Muscle layer of colon (tissue), 2 donors: ENCODE data around the gene MYT1.
"Not testable (repeated sequence)": the region's sequence is repeated elsewhere in the genome, so short reads cannot be mapped to it uniquely, and the experiment has no call there.

Source experiments
- H3K27ac ChIP-seq: one replicate; pipeline ENCODE4 v1.7.0; 2013; ENCODE audit warnings: low read depth, mild to moderate bottlenecking, low read length, moderate library complexity
- H3K27me3 ChIP-seq, 2 donors: one replicate each; pipeline ENCODE4 v1.7.0; 2013; ENCODE audit warnings: low read length in 2 of 2, mild to moderate bottlenecking in 2 of 2; ENCODE audit not compliant: insufficient read depth in 2 of 2, control insufficient read depth in 1 of 2
- H3K36me3 ChIP-seq: one replicate; pipeline ENCODE4 v1.7.0; 2013; ENCODE audit warnings: mild to moderate bottlenecking, low read length; ENCODE audit not compliant: insufficient read depth
- H3K4me1 ChIP-seq: one replicate; pipeline ENCODE4 v1.7.0; 2013; ENCODE audit warnings: mild to moderate bottlenecking, low read length; ENCODE audit not compliant: insufficient read depth
- H3K4me3 ChIP-seq, 2 donors: one replicate each; pipeline ENCODE4 v1.7.0; 2013; ENCODE audit warnings: low read length in 2 of 2, low read depth in 1 of 2, mild to moderate bottlenecking in 1 of 2, moderate library complexity in 1 of 2
- H3K9ac ChIP-seq: one replicate; pipeline ENCODE4 v1.7.0; 2013; ENCODE audit warnings: low read length
- H3K9me3 ChIP-seq: one replicate; pipeline ENCODE4 v1.7.0; 2013; ENCODE audit warnings: mild to moderate bottlenecking, low read length
- donor health status: abdominal sarcoma.
- donor health status: Adenocarcinoma of cecum.

The MYT1 gene

GRCh38 chr20:64234291-64234791 is 70.1 kb downstream of the MYT1 start:
- Histone ChIP-seq H3K27me3 (no peaks in the 10 kb centered on the region), H3K4me1 (no peaks in the 10 kb centered on the region), H3K9ac (no peak overlapping the region), H3K36me3 (no peaks in the 10 kb centered on the region), H3K27ac (no peak overlapping the region), H3K4me3 (no peak overlapping the region), H3K9me3 (no peaks in the 10 kb centered on the region)

GRCh38 chr20:64234921-64235565 is 70.8 kb downstream of the MYT1 start:
- H3K27me3 ChIP-seq, H3K9ac ChIP-seq, H3K27ac ChIP-seq, H3K9me3 ChIP-seq, H3K36me3 ChIP-seq, H3K4me3 ChIP-seq, H3K4me1 ChIP-seq: not testable (repeated sequence)

GRCh38 chr20:64236137-64237088 is 72.2 kb downstream of the MYT1 start:
- no peak overlapping the region for H3K4me3 ChIP-seq
- H3K27ac ChIP-seq: no peak overlapping the region
- no peaks in the 10 kb centered on the region for H3K9me3 ChIP-seq
- no peaks in the 10 kb centered on the region for H3K27me3 ChIP-seq
- H3K4me1 ChIP-seq: no peaks in the 10 kb centered on the region
- H3K36me3 ChIP-seq: no peaks in the 10 kb centered on the region
- no peak overlapping the region for H3K9ac ChIP-seq

GRCh38 chr20:64237316-64237715 is 73.1 kb downstream of the MYT1 start:
- Histone ChIP-seq H3K27ac (no peak overlapping the region), H3K4me1 (no peaks in the 10 kb centered on the region), H3K4me3 (no peak overlapping the region), H3K36me3 (no peaks in the 10 kb centered on the region), H3K27me3 (no peaks in the 10 kb centered on the region), H3K9me3 (no peaks in the 10 kb centered on the region), H3K9ac (no peak overlapping the region)

GRCh38 chr20:64238115-64238825 is 74.0 kb downstream of the MYT1 start:
- Histone ChIP-seq H3K4me3 (no peak overlapping the region), H3K4me1 (no peaks in the 10 kb centered on the region), H3K27me3 (no peaks in the 10 kb centered on the region), H3K9ac (no peak overlapping the region), H3K27ac (no peak overlapping the region), H3K36me3 (no peaks in the 10 kb centered on the region), H3K9me3 (no peaks in the 10 kb centered on the region)

GRCh38 chr20:64238851-64239387 is 74.7 kb downstream of the MYT1 start:
- no peaks in the 10 kb centered on the region for H3K4me1 ChIP-seq

GRCh38 chr20:64239449-64240242 is 75.4 kb downstream of the MYT1 start:
- Histone ChIP-seq H3K27me3 (no peaks in the 10 kb centered on the region), H3K27ac (no peak overlapping the region), H3K4me3 (no peak overlapping the region)

More at GRCh38 chr20:64238851-64239387, 74.7 kb downstream of the MYT1 start:
- H3K9ac ChIP-seq: no peak overlapping the region
- H3K36me3 ChIP-seq: no peaks in the 10 kb centered on the region
- H3K9me3 ChIP-seq: no peaks in the 10 kb centered on the region
- H3K27ac ChIP-seq: no peak overlapping the region
- H3K27me3 ChIP-seq: no peaks in the 10 kb centered on the region
- H3K4me3 ChIP-seq: no peak overlapping the region

GRCh38 chr20:64240243-64241015 is 76.2 kb downstream of the MYT1 start:
- Histone ChIP-seq H3K27me3 (no peaks in the 10 kb centered on the region), H3K9me3 (no peaks in the 10 kb centered on the region), H3K4me3 (no peak overlapping the region), H3K9ac (no peak overlapping the region), H3K27ac (no peak overlapping the region), H3K4me1 (no peaks in the 10 kb centered on the region), H3K36me3 (no peaks in the 10 kb centered on the region)

More at GRCh38 chr20:64239449-64240242, 75.4 kb downstream of the MYT1 start:
- no peaks in the 10 kb centered on the region for H3K4me1 ChIP-seq
- H3K9ac ChIP-seq: no peak overlapping the region
- H3K36me3 ChIP-seq: no peaks in the 10 kb centered on the region
- no peaks in the 10 kb centered on the region for H3K9me3 ChIP-seq

GRCh38 chr20:64241061-64241460 is 76.8 kb downstream of the MYT1 start:
- Histone ChIP-seq H3K36me3 (no peaks in the 10 kb centered on the region), H3K9ac (no peak overlapping the region), H3K27me3 (no peaks in the 10 kb centered on the region), H3K4me3 (no peak overlapping the region), H3K9me3 (no peaks in the 10 kb centered on the region), H3K27ac (no peak overlapping the region), H3K4me1 (no peaks in the 10 kb centered on the region)
